Activated CD4-positive, alpha-beta T cell treated with anti-CD3 and anti-CD28 coated beads, Interleukin-2, amount 50 U/mL, for 48 hours (primary cell): ENCODE results near the gene TPSAB1.

Source experiments
- DNase-seq, 2 experiments: peaks; one replicate each; pipeline ENCODE4 v3.0.0-alpha.2; 2020

TPSAB1 gene

GRCh38 chr16:1288813-1289476 is 48.4 kb downstream of the TPSAB1 start:
- DNase-seq, result no peak

- no peak for DNase-seq
Measured at GRCh38 chr16:1289477-1289866, 49.0 kb downstream of the TPSAB1 start.

- no peak for DNase-seq
Measured at GRCh38 chr16:1290063-1290501, 49.6 kb downstream of the TPSAB1 start.

GRCh38 chr16:1290860-1291575 is 50.5 kb downstream of the TPSAB1 start:
- no peak for DNase-seq

GRCh38 chr16:1291576-1291974 is 51.1 kb downstream of the TPSAB1 start:
- DNase-seq, result no peak
